HepG2 (cell line): Measurements from ENCODE around the gene RNU4-1. TPM values are rescaled to one million over a fixed set of nuclear protein-coding genes. Genes with fewer than 3 reads are reported as not detected.

Source experiments
- KLF16 ChIP-seq, 2 experiments: sonication (generic) in 1 of 2; formaldehyde crosslinking in 1 of 2; IDR thresholded peaks; 2 replicates each; pipeline versions ENCODE4 v1.6.1 to v1.8.0; 2016 to 2023; ENCODE audit warnings: missing genetic modification reagents in 2 of 2, missing compliant biosample characterization in 1 of 2
- MAFG ChIP-seq: sonication (generic); formaldehyde crosslinking; IDR thresholded peaks from 2 replicates; pipeline ENCODE4 v1.5.1; 2020; ENCODE audit warnings: mild to moderate bottlenecking, missing genetic modification reagents
- NFYB ChIP-seq: sonication (generic); formaldehyde crosslinking; IDR thresholded peaks from 2 replicates; pipeline ENCODE4 v1.4.0; 2020; ENCODE audit warnings: missing genetic modification reagents
- SRF ChIP-seq: IDR thresholded peaks from 2 replicates; pipeline ENCODE4 v1.6.1; 2011; ENCODE audit warnings: mild to moderate bottlenecking, low read depth, low read length, moderate library complexity
- ZMYM3 ChIP-seq: sonication (generic); formaldehyde crosslinking; IDR thresholded peaks from 2 replicates; pipeline ENCODE4 v1.5.1; 2020; ENCODE audit warnings: mild to moderate bottlenecking, missing genetic modification reagents
- ZNF772 ChIP-seq: sonication (generic); formaldehyde crosslinking; IDR thresholded peaks from 2 replicates; pipeline ENCODE4 v1.5.0; 2020; ENCODE audit warnings: mild to moderate bottlenecking, missing genetic modification reagents
- ZSCAN20 ChIP-seq: sonication (generic); formaldehyde crosslinking; IDR thresholded peaks from 2 replicates; pipeline ENCODE4 v1.4.0; 2020; ENCODE audit warnings: missing genetic modification reagents, mild to moderate bottlenecking, borderline replicate concordance
- polyA plus RNA-seq, 8 experiments: library from polyadenylated mRNA; depleted of rRNA in 3 of 8; stranded (reverse) in 7 of 8; unstranded in 1 of 8; fragments of >200 nt; fragmentation: Illumina TruSeq in 4 of 8; extraction: Trizol in 4 of 8; gene quantifications; 2 replicates each; pipeline versions ENCODE4 v1.2.1 to v1.2.3, GENCODE V29; 2011 to 2016; ENCODE audit warnings: low read depth in 4 of 8, missing spikeins in 1 of 8, mixed read lengths in 1 of 8; ENCODE audit not compliant: insufficient read depth in 1 of 8
- total RNA-seq, 5 experiments: library from RNA; depleted of rRNA; stranded (reverse); fragments of >200 nt; fragmentation: Illumina TruSeq; extraction: Trizol; gene quantifications; 2 replicates each; pipeline ENCODE4 v1.2.3, GENCODE V29; 2016; ENCODE audit warnings: low read depth in 1 of 5
- TF ChIP-seq, protein P1 (sequence below): sonication (generic); formaldehyde crosslinking; IDR thresholded peaks from 2 replicates; pipeline ENCODE4 v1.5.1; 2020; ENCODE audit warnings: mild to moderate bottlenecking, missing genetic modification reagents
- TF ChIP-seq, protein P2 (sequence below): sonication (generic); formaldehyde crosslinking; IDR thresholded peaks from 2 replicates; pipeline ENCODE4 v1.5.0; 2020; ENCODE audit warnings: mild to moderate bottlenecking, missing genetic modification reagents
- TF ChIP-seq, protein P3 (sequence below): sonication (generic); formaldehyde crosslinking; IDR thresholded peaks from 2 replicates; pipeline ENCODE4 v1.4.0; 2020; ENCODE audit warnings: mild to moderate bottlenecking, missing genetic modification reagents

RNU4-1 gene
- total and polyA plus RNA-seq, 2 of the 13 experiments (the other 11 are each of a cell fraction or from before 2014, with no cell fraction given): 7,407 TPM; not detected in 1

DNA sequence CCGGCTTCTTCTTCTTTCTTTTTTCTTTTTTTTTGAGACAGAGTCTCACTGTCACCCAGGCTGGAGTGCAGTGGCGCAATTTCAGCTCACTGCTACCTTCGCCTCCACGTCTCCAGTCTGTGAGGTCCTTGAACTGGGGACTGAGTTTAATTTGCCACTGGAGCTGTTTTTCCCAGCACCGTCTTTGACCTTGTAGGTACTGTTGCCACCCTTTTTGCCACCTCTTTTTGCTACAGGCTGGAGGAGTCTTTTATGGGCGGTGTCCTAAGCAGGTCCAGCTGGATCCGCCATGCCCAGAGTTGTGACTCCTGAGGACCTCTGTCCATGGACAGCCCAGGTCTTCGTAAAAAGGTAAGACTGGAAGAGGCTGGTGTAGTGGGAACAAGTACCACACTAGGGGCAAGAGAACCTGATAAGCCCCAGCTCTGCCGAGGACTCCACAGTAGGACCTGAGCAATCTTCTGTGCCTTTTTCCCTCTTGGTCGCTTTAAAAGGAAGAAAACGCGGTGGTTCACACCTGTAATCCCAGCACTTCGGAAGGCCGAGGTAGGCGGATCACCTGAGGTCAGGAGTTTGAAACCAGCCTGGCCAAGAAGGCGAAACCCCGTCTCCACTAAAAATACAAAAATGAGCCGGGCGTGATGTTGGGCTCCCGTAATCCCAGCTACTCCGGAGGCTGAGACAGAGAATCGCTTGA lies 2.3 kb downstream of the RNU4-1 start (continued):
- no peak for TF ChIP-seq ZNF772 (CRISPR knock-in tag)
- TF ChIP-seq, protein P1, sequence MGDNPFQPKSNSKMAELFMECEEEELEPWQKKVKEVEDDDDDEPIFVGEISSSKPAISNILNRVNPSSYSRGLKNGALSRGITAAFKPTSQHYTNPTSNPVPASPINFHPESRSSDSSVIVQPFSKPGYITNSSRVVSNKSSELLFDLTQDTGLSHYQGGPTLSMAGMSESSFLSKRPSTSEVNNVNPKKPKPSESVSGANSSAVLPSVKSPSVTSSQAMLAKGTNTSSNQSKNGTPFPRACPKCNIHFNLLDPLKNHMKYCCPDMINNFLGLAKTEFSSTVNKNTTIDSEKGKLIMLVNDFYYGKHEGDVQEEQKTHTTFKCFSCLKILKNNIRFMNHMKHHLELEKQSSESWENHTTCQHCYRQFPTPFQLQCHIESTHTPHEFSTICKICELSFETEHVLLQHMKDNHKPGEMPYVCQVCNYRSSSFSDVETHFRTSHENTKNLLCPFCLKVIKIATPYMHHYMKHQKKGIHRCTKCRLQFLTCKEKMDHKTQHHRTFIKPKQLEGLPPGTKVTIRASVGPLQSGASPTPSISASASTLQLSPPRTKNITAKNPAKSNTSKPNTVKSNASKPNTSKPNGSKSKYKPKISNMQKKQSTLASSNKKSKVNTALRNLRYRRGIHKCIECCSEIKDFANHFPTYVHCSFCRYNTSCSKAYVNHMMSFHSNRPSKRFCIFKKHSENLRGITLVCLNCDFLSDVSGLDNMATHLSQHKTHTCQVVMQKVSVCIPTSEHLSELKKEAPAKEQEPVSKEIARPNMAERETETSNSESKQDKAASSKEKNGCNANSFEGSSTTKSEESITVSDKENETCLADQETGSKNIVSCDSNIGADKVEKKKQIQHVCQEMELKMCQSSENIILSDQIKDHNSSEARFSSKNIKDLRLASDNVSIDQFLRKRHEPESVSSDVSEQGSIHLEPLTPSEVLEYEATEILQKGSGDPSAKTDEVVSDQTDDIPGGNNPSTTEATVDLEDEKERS: peak; percentile 73; the same call in 1 of the 2 replicates
- peak; percentile 28; the same call in 1 of the 2 replicates for TF ChIP-seq ZMYM3
- 0 out of 2 replicates have a peak, but pooled peaks have one; percentile 18 for TF ChIP-seq NFYB
- 0 out of 2 replicates have a peak, but pooled peaks have one; percentile 25 for TF ChIP-seq ZSCAN20 (CRISPR knock-in tag)
- no peak for TF ChIP-seq KLF16 (CRISPR knock-in tag; IDR thresholded peaks at IDR 0.05)
- TF ChIP-seq, protein P2, sequence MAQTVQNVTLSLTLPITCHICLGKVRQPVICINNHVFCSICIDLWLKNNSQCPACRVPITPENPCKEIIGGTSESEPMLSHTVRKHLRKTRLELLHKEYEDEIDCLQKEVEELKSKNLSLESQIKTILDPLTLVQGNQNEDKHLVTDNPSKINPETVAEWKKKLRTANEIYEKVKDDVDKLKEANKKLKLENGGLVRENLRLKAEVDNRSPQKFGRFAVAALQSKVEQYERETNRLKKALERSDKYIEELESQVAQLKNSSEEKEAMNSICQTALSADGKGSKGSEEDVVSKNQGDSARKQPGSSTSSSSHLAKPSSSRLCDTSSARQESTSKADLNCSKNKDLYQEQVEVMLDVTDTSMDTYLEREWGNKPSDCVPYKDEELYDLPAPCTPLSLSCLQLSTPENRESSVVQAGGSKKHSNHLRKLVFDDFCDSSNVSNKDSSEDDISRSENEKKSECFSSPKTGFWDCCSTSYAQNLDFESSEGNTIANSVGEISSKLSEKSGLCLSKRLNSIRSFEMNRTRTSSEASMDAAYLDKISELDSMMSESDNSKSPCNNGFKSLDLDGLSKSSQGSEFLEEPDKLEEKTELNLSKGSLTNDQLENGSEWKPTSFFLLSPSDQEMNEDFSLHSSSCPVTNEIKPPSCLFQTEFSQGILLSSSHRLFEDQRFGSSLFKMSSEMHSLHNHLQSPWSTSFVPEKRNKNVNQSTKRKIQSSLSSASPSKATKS (CRISPR knock-in tag): no peak
- TF ChIP-seq, protein P3, sequence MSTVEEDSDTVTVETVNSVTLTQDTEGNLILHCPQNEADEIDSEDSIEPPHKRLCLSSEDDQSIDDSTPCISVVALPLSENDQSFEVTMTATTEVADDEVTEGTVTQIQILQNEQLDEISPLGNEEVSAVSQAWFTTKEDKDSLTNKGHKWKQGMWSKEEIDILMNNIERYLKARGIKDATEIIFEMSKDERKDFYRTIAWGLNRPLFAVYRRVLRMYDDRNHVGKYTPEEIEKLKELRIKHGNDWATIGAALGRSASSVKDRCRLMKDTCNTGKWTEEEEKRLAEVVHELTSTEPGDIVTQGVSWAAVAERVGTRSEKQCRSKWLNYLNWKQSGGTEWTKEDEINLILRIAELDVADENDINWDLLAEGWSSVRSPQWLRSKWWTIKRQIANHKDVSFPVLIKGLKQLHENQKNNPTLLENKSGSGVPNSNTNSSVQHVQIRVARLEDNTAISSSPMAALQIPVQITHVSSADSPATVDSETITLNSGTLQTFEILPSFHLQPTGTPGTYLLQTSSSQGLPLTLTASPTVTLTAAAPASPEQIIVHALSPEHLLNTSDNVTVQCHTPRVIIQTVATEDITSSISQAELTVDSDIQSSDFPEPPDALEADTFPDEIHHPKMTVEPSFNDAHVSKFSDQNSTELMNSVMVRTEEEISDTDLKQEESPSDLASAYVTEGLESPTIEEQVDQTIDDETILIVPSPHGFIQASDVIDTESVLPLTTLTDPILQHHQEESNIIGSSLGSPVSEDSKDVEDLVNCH: 0 out of 2 replicates have a peak, but pooled peaks have one; percentile 12
- no peak for TF ChIP-seq SRF
- TF ChIP-seq MAFG: no peak
